ENCODE results near the gene PIAS3.

GRCh38 chr1:145879775-145880174, 20.9 kb upstream of the PIAS3 start:
- TF ChIP-seq CTCF (IDR thresholded peaks at IDR 0.05) (no peak), ZFX (IDR thresholded peaks at IDR 0.05; ENCODE audit: borderline replicate concordance) (no peak)
